Testis (tissue), 3 donors: ENCODE data around the gene MCM3AP. TPM values are rescaled to one million over a fixed set of nuclear protein-coding genes. Genes with fewer than 3 reads are reported as not detected.

Experiments used
- DNase-seq: peaks from one replicate; pipeline ENCODE4 v3.0.0-alpha.2; 2019
- H3K27ac ChIP-seq, 2 donors: fragments of 200-600 bp; sonication (generic); one replicate each; pipeline ENCODE4 v1.5.1; 2019
- H3K27me3 ChIP-seq: fragments of 200-600 bp; sonication (generic); one replicate; pipeline ENCODE4 v1.5.1; 2019
- H3K36me3 ChIP-seq: fragments of 200-600 bp; sonication (generic); one replicate; pipeline ENCODE4 v1.5.1; 2017; ENCODE audit warnings: low read depth; ENCODE audit errors: missing control alignments
- H3K4me1 ChIP-seq: fragments of 200-600 bp; sonication (generic); one replicate; pipeline ENCODE4 v1.5.1; 2019
- H3K4me3 ChIP-seq, 2 donors: fragments of 200-600 bp; sonication (generic); one replicate each; pipeline ENCODE4 v1.5.1; 2017 to 2019
- H3K9me3 ChIP-seq: fragments of 200-600 bp; sonication (generic); one replicate; pipeline ENCODE4 v1.5.1; 2017
- POLR2A ChIP-seq: fragments of 450-650 bp; IDR thresholded peaks from one replicate; pipeline ENCODE4 v1.6.1; 2017; ENCODE audit warnings: antibody characterized with exemption, mild to moderate bottlenecking, moderate library complexity
- WGBS, 2 donors: methylation state at CpG; one replicate each; pipeline ENCODE4 v1.1.5; 2018; 5-methylcytosine and 5-hydroxymethylcytosine counted together
- intact Hi-C: fragments of 100-400 bp; cut with DNase I; formaldehyde crosslinking; loops from one replicate; pipeline ENCODE4 v1.15.1; 2023; ENCODE audit warnings: low total_unique reads
- polyA plus RNA-seq: library from polyadenylated mRNA; stranded (reverse); fragments of 350-450 nt; fragmentation: Illumina TruSeq; extraction: RNeasy Lipid Tissue Mini Kit (QIAGEN cat#74804); gene quantifications from one replicate; pipeline ENCODE4 v1.2.3, GENCODE V29; 2014; ENCODE audit warnings: low read depth, low replicate concordance; ENCODE audit not compliant: insufficient read depth
- total RNA-seq, 2 donors: library from RNA; depleted of rRNA; stranded (reverse); fragments of >200 nt; gene quantifications; one replicate each; pipeline ENCODE4 v1.2.3, GENCODE V29; 2016
- TF ChIP-seq, protein P1 (sequence below), 3 experiments: fragments of 450-650 bp in 2 of 3; fragments of 200-600 bp in 1 of 3; sonication (generic) in 1 of 3; IDR thresholded peaks; one replicate each; pipeline ENCODE4 v1.5.1; 2016 to 2019; ENCODE audit warnings: antibody characterized with exemption in 3 of 3, mild to moderate bottlenecking in 2 of 3, moderate library complexity in 1 of 3

The MCM3AP gene
- total and polyA plus RNA-seq, 3 donors from 2014 or later = 68.3 to 136 (median 107) TPM

DNA sequence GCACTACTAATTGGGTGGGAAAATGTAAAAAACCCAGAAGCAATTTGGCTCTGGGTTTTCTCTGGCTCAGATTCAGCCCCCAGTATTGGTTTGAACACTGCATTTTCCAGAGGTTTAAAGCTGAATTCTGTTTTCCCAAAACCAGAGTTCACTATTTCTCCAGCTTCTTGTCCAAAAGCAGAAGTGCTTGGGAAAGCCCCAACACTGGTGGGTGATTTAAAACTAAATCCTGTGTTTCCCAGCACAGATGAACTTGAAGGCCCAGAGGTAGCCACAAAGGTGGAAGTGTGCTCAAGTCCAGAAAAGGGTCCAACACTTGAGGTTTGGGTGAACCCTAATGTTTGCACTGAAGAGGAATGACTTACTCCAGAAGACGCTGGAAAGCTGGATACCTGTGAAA is 678 bp downstream of the MCM3AP start:
- intact Hi-C loops = no loop called here
- Histone ChIP-seq H3K27me3 (no peaks in the 10 kb centered on the region), H3K9me3 (no peaks in the 10 kb centered on the region), H3K4me1 (peaks cover 19% of the 10 kb centered on the region), H3K36me3 (no peaks in the 10 kb centered on the region), H3K27ac (peak overlapping the region in 1 of 2 donors; percentile 95), H3K4me3 (no peak overlapping the region)
- no peak for TF ChIP-seq POLR2A
- TF ChIP-seq, protein P1, sequence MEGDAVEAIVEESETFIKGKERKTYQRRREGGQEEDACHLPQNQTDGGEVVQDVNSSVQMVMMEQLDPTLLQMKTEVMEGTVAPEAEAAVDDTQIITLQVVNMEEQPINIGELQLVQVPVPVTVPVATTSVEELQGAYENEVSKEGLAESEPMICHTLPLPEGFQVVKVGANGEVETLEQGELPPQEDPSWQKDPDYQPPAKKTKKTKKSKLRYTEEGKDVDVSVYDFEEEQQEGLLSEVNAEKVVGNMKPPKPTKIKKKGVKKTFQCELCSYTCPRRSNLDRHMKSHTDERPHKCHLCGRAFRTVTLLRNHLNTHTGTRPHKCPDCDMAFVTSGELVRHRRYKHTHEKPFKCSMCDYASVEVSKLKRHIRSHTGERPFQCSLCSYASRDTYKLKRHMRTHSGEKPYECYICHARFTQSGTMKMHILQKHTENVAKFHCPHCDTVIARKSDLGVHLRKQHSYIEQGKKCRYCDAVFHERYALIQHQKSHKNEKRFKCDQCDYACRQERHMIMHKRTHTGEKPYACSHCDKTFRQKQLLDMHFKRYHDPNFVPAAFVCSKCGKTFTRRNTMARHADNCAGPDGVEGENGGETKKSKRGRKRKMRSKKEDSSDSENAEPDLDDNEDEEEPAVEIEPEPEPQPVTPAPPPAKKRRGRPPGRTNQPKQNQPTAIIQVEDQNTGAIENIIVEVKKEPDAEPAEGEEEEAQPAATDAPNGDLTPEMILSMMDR (IDR thresholded peaks at IDR 0.05) = no peak
- 64 to 75% methylated on average over 1 of the region's 1 CpG for WGBS, 2 donors
- no peak for DNase-seq

DNA sequence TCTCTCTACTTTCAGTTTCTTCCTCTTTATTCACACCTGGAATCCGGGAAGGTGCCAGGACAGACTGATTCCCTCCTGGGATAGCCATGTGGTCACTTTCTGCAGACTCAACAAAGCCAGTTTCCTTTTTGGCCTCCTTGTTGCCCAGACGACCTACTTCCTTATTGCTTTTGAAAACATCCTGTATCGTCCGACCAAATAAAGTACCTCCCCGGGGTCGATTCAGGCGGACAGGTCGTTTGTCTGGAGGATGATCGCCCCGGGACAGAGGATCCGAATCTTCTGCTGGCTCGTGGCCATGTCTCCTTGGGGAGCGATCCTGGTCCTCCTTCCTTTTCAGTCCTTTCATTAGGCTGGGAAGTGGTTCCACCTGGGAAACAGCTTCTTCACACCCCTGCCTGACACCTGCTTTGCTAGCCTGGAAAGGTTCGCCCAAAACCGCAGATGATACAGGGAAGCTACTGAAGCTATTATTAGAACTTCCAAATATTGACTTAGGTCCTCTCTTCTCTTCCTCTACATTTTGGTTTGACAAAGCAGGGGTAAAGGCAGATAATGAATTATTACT is 1.2 kb downstream of the MCM3AP start:
- H3K4me1 ChIP-seq = peaks cover 19% of the 10 kb centered on the region
- no peaks in the 10 kb centered on the region for H3K27me3 ChIP-seq
- no peak overlapping the region for H3K27ac ChIP-seq
- no peaks in the 10 kb centered on the region for H3K9me3 ChIP-seq
- DNase-seq = no peak
- TF ChIP-seq, protein P1 (IDR thresholded peaks at IDR 0.05) = no peak
- TF ChIP-seq POLR2A = no peak
- WGBS, 2 donors = 53 to 83% methylated on average over 15 of the region's 15 CpGs
- H3K36me3 ChIP-seq = no peaks in the 10 kb centered on the region
- intact Hi-C loops = no loop called here
- H3K4me3 ChIP-seq = no peak overlapping the region

DNA sequence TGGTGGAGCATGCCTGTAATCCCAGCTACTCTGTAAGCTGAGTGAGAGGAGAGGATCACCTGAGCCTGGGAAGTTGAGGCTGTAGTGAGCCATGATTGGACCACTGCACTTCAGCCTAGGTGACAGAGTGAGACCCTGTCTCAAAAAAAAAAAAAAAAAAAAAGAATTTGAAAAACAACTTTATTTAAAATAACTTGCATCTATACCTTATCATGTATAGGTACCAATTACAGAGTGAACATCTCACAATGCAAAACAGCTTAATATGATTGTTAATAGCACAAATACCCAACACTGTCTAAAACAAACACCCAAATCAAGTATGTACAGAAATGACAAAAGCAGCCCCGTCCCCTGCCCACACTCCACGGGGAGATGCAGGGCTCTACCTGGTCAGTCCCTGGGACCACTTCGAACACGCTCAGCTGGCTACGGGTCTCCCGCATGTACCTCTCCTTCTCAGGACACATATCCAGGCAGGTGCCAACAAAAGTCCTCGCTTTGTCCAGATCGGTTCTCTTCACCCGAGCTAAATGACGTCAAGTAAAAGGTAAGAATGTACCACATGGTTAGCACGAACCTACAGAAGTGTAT is 10.5 kb downstream of the MCM3AP start:
- no peaks in the 10 kb centered on the region for H3K9me3 ChIP-seq
- TF ChIP-seq POLR2A = no peak
- TF ChIP-seq, protein P1 (IDR thresholded peaks at IDR 0.05) = no peak
- no peak overlapping the region for H3K4me3 ChIP-seq
- 93 to 94% methylated on average over 11 of the region's 11 CpGs for WGBS, 2 donors
- H3K27ac ChIP-seq = no peak overlapping the region
- intact Hi-C loops = no loop called here
- H3K4me1 ChIP-seq = no peaks in the 10 kb centered on the region
- no peaks in the 10 kb centered on the region for H3K36me3 ChIP-seq
- no peaks in the 10 kb centered on the region for H3K27me3 ChIP-seq
- no peak for DNase-seq

DNA sequence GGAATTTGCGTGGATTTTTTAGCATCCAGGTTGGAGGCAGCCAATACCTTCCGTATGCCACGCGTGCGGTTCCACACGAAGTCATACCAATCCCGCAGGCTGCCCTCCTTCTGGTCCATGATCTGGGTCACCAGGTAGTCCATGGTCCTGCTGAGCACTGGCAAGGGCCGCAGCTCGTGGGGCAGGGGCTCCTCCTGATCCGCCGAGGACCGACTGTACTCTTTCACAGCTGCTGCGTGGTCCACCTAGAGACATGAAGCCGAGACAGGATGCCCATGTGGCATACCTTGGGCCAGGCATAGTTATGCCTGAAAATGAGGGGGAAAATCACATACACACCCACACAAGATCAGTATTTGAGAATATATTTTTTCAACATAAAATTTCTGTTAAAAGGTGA is 12.1 kb downstream of the MCM3AP start:
- Histone ChIP-seq H3K9me3 (no peaks in the 10 kb centered on the region), H3K4me1 (no peaks in the 10 kb centered on the region), H3K4me3 (no peak overlapping the region), H3K27ac (no peak overlapping the region), H3K36me3 (peaks cover 1% of the 10 kb centered on the region), H3K27me3 (no peaks in the 10 kb centered on the region)
- TF ChIP-seq POLR2A = no peak
- TF ChIP-seq, protein P1 (IDR thresholded peaks at IDR 0.05) = no peak
- 95 to 97% methylated on average over 14 of the region's 14 CpGs for WGBS, 2 donors
- no peak for DNase-seq
- intact Hi-C loops = no loop called here

DNA sequence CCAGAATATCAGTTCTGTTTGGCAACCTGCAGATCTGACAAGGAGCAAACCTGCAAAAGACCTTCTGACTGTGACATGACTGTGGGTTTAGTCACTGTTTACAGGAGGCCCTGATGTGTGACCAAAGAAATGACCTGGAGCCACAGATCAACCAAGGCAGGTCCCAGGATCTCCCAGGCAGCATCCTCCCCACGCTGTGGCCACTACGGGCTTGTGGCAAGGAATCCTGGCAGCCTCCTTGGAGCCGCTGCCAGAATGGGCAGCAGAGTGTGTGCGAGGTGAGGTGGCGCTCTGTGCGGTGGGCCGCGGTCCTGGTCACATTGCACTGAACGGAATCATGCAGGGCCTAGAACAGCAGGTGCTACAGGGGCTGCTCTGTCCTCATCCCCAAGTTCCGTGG is 15.9 kb downstream of the MCM3AP start:
- TF ChIP-seq, protein P1 (IDR thresholded peaks at IDR 0.05) = no peak
- no peak for TF ChIP-seq POLR2A
- WGBS, 2 donors = 91 to 97% methylated on average over 4 to 10 of the region's 10 CpGs
- no peaks in the 10 kb centered on the region for H3K27me3 ChIP-seq
- no peak overlapping the region for H3K4me3 ChIP-seq
- H3K4me1 ChIP-seq = no peaks in the 10 kb centered on the region
- no peak for DNase-seq
- intact Hi-C loops = no loop called here
- peaks cover 4% of the 10 kb centered on the region for H3K36me3 ChIP-seq
- H3K27ac ChIP-seq = no peak overlapping the region
- H3K9me3 ChIP-seq = no peaks in the 10 kb centered on the region
